Measurements from ENCODE around the gene SLC29A3. TPM values are rescaled to one million over a fixed set of nuclear protein-coding genes. Genes with fewer than 3 reads are reported as not detected.

SLC29A3 gene
- total and polyA plus RNA-seq, 2 of the 8 experiments (the other 6 are each of a cell fraction or from before 2014, with no cell fraction given): 14.0 to 24.6 TPM

DNA sequence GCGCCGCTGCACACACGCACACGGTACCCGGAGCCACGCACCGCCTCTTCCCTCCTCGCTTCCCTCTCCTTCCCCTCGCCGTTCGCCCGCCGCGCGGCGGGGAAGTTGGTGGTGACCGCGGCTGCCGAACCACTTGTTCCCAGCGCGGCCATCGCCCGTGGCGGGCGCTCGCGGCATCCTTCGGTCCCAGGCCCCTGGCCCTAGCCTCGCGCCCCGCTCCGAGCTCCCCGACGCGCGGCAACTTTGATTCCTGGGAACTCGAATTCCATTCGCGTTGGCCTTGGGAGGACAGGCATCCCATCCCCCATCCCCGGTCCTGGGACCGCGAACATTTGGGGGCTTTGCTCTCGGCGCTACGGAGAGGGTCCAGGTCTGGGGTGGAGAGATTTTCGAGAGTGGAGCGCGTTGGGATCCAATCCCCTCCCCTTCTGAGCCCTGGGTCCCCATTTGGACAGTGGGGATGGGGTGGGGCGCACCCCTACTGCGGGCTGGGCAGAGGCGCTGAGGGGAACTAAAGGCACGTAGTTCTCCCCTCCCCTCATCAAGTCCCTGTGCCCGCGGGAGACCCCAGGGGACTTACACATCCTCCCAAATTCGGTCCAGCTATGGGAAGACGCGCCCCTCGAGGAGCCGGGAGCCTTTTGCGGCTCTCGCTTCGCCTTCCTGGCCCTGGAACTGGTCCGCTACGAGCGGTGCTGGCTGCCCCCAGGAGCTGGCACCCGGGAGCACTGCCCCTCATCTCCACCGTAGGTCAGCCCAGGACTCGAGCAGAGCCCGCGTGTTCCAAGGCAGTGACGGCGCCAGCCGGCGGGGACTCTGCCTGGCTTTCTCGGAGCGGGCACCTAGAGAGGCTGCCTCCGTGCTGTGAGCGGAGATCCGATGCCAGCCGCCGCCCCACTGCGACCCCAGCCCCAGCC lies 78.5 kb downstream of the SLC29A3 start (continued):
- TF ChIP-seq SUZ12 (IDR thresholded peaks at IDR 0.05; ENCODE audit: low read length) (peak; percentile 81; the same call in 1 of the 2 replicates), RBBP5 (IDR thresholded peaks at IDR 0.05; ENCODE audit: borderline replicate concordance, low read depth, low read length) (peak; percentile 78; the same call in 1 of the 2 replicates), CTBP2 (IDR thresholded peaks at IDR 0.05; ENCODE audit: borderline replicate concordance, insufficient read depth, insufficient read length, low read length) (peak; percentile 66), ASH2L (IDR thresholded peaks at IDR 0.05; ENCODE audit: low read length) (peak; percentile 70), HDAC2 (IDR thresholded peaks at IDR 0.05; ENCODE audit: borderline replicate concordance in 1 of 2, low read depth in 2 of 2, low read length in 2 of 2) (0 out of 4 replicates have a peak, but pooled peaks of 1 of the 2 experiments have one; percentile 33), KDM1A (IDR thresholded peaks at IDR 0.05; ENCODE audit: borderline replicate concordance, low read length) (no peak), RAD21 (IDR thresholded peaks at IDR 0.05 in 1 of 2, conservative IDR thresholded peaks at IDR 0.05 in 1 of 2; ENCODE audit: low read depth in 2 of 2, low read length in 2 of 2) (no peak), NRF1 (IDR thresholded peaks at IDR 0.05; ENCODE audit: low read depth, low read length) (no peak), ZNF274 (IDR thresholded peaks at IDR 0.05; ENCODE audit: borderline replicate concordance, extremely low read depth, low read length) (no peak), SP2 (IDR thresholded peaks at IDR 0.05; ENCODE audit: low read length) (no peak), POU5F1 (IDR thresholded peaks at IDR 0.05; ENCODE audit: low read depth, low read length) (no peak), GABPA (IDR thresholded peaks at IDR 0.05; ENCODE audit: borderline replicate concordance, insufficient read depth, low read length) (no peak), CEBPB (IDR thresholded peaks at IDR 0.05; ENCODE audit: low read depth, low read length) (no peak), SIX5 (IDR thresholded peaks at IDR 0.05; ENCODE audit: low read depth, low read length) (no peak), HDAC6 (IDR thresholded peaks at IDR 0.05; ENCODE audit: low read depth, low read length) (no peak), SIRT6 (IDR thresholded peaks at IDR 0.05; ENCODE audit: low read length) (no peak), SRF (IDR thresholded peaks at IDR 0.05; ENCODE audit: low read depth, low read length) (no peak), CHD2 (IDR thresholded peaks at IDR 0.05; ENCODE audit: low read length) (no peak), RXRA (IDR thresholded peaks at IDR 0.05; ENCODE audit: insufficient read depth, low read depth, low read length) (no peak), CREB1 (IDR thresholded peaks at IDR 0.05) (no peak), JUN (IDR thresholded peaks at IDR 0.05; ENCODE audit: low read depth, low read length) (no peak), POLR2AphosphoS5 (IDR thresholded peaks at IDR 0.05; ENCODE audit: low read depth, low read length) (no peak)
- TF ChIP-seq, protein P1, sequence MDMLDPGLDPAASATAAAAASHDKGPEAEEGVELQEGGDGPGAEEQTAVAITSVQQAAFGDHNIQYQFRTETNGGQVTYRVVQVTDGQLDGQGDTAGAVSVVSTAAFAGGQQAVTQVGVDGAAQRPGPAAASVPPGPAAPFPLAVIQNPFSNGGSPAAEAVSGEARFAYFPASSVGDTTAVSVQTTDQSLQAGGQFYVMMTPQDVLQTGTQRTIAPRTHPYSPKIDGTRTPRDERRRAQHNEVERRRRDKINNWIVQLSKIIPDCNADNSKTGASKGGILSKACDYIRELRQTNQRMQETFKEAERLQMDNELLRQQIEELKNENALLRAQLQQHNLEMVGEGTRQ (IDR thresholded peaks at IDR 0.05; ENCODE audit: low read length): no peak

Data from H1 (cell line).